Large intestine (tissue), 3 donors: ENCODE data around the gene STAM2. TPM values are rescaled to one million over a fixed set of nuclear protein-coding genes. Genes with fewer than 3 reads are reported as not detected.
"Not testable (repeated sequence)": the region's sequence is repeated elsewhere in the genome, so short reads cannot be mapped to it uniquely, and the experiment has no call there.

Experiments used
- DNase-seq, 2 donors: peaks; one replicate each; pipeline versions ENCODE4 v3.0.0 to v3.0.0-alpha.2; 2013
- H3K27ac ChIP-seq: one replicate; pipeline ENCODE4 v1.5.1; 2013; ENCODE audit warnings: low read length
- H3K27me3 ChIP-seq: 2 replicates; pipeline ENCODE4 v1.6.1; 2013; ENCODE audit warnings: low read length; ENCODE audit not compliant: control insufficient read depth, insufficient read depth
- H3K36me3 ChIP-seq: 2 replicates; pipeline ENCODE4 v1.6.1; 2013; ENCODE audit warnings: low read length; ENCODE audit not compliant: control insufficient read depth, insufficient read depth
- H3K4me1 ChIP-seq: one replicate; pipeline ENCODE4 v1.6.1; 2013; ENCODE audit warnings: low read length; ENCODE audit not compliant: control insufficient read depth, insufficient read depth
- H3K4me3 ChIP-seq: one replicate; pipeline ENCODE4 v1.5.1; 2013; ENCODE audit warnings: low read length
- H3K9me3 ChIP-seq: one replicate; pipeline ENCODE4 v1.6.1; 2013; ENCODE audit warnings: mild to moderate bottlenecking, low read depth, low read length, moderate library complexity; ENCODE audit not compliant: control insufficient read depth
- WGBS: methylation state at CpG from one replicate; pipeline ENCODE4 v1.1.5; 2013; ENCODE audit warnings: low lambda C conversion rate; ENCODE audit not compliant: insufficient coverage; 5-methylcytosine and 5-hydroxymethylcytosine counted together
- polyA plus RNA-seq: library from polyadenylated mRNA; unstranded; fragments of 120-200 nt; gene quantifications from one replicate; pipeline ENCODE4 v1.2.1, GENCODE V29; 2013

STAM2 gene
- polyA plus RNA-seq, 1 donor: 29.6 TPM

- no peaks in the 10 kb centered on the region for H3K27me3 ChIP-seq
- H3K4me3 ChIP-seq: peak overlapping the region; percentile 96
- H3K4me1 ChIP-seq: peaks cover 11% of the 10 kb centered on the region
- H3K9me3 ChIP-seq: no peaks in the 10 kb centered on the region
- no peak overlapping the region for H3K27ac ChIP-seq
- peak; percentile 16 to 68 for DNase-seq
- H3K36me3 ChIP-seq: no peaks in the 10 kb centered on the region
- 39% methylated on average over 2 of the region's 2 CpGs for WGBS
These were observed 1.7 kb downstream of the STAM2 start for GRCh38 chr2:152173831-152174230.

DNA sequence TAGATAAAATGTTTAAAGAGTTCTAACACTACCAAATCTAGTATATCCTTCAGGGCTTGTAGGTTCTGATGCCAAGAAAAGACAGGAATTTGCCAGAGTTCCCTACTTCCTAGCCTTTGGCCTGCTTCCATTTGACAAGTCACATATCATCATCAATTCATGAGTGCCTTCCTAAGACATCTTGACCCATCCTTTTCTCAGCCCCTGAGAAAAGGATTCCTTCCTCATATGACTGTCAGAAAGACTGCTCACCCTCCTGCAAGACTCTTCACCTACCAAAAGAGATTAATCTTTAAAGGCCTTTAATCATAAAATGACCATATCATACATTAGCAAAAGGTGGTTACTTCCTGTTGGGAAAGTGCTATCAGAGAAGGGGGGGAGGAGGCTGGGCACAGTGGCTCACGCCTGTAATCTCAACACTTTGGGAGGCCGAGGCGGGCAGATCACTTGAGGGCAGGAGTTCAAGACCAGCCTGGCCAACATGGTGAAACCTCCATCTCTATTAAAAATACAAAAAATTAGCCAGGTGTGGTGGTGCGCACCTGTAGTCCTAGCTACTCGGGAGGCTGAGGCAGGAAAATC lies 3.3 kb downstream of the STAM2 start:
- H3K36me3 ChIP-seq, H3K9me3 ChIP-seq, H3K4me3 ChIP-seq, H3K27me3 ChIP-seq: not testable (repeated sequence)
- WGBS: no CpG with 5 or more reads among the region's 5 CpGs
- Histone ChIP-seq H3K27ac (peak overlapping the region; percentile 33), H3K4me1 (peaks cover 11% of the 10 kb centered on the region)
- peak in 1 of 2 donors; percentile 41 for DNase-seq

DNA sequence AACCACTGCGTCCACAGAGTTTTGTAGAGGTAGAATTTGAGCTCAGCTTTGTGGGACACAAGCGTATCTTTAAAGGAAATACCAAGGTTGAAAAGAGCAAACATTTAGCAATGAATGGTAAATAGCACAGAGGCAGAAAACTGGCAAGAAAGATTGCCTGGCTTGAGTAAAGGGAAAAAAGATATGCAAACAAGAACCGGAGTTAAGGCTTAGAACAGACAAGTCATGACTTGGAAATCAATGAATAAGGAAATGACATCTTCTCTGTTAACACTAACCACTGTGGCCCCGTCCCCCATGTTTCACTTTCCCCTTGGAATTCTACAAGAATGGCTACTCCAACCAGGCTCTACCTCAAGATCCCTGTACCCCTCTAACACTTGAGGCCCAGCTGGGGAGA lies 3.8 kb downstream of the STAM2 start:
- Histone ChIP-seq H3K4me1 (peaks cover 11% of the 10 kb centered on the region), H3K36me3 (no peaks in the 10 kb centered on the region), H3K27me3 (no peaks in the 10 kb centered on the region), H3K4me3 (no peak overlapping the region), H3K9me3 (no peaks in the 10 kb centered on the region), H3K27ac (peak overlapping the region; percentile 33)
- DNase-seq: peak in 1 of 2 donors; percentile 58
- 22% methylated on average over 2 of the region's 4 CpGs for WGBS

- not testable (repeated sequence) for H3K27ac ChIP-seq, H3K4me3 ChIP-seq, H3K9me3 ChIP-seq, H3K27me3 ChIP-seq, DNase-seq, H3K36me3 ChIP-seq
- H3K4me1 ChIP-seq: peaks cover 11% of the 10 kb centered on the region
- 100% methylated on average over 2 of the region's 7 CpGs for WGBS
These were observed 6.4 kb downstream of the STAM2 start for GRCh38 chr2:152169158-152169557.

GRCh38 chr2:152167470-152167869 lies 8.1 kb downstream of the STAM2 start:
- H3K9me3 ChIP-seq, H3K4me1 ChIP-seq, DNase-seq, H3K36me3 ChIP-seq, H3K4me3 ChIP-seq, H3K27ac ChIP-seq, H3K27me3 ChIP-seq: not testable (repeated sequence)
- WGBS: 0% methylated on average over 1 of the region's 1 CpG

GRCh38 chr2:152167065-152167464 lies 8.5 kb downstream of the STAM2 start:
- H3K27me3 ChIP-seq: no peaks in the 10 kb centered on the region
- H3K4me3 ChIP-seq: no peak overlapping the region
- H3K27ac ChIP-seq: no peak overlapping the region
- H3K36me3 ChIP-seq: no peaks in the 10 kb centered on the region
- H3K9me3 ChIP-seq: peaks cover 4% of the 10 kb centered on the region
- peak in 1 of 2 donors; percentile 8 for DNase-seq
- WGBS: 60% methylated on average over 1 of the region's 2 CpGs
- peaks cover 3% of the 10 kb centered on the region for H3K4me1 ChIP-seq

DNA sequence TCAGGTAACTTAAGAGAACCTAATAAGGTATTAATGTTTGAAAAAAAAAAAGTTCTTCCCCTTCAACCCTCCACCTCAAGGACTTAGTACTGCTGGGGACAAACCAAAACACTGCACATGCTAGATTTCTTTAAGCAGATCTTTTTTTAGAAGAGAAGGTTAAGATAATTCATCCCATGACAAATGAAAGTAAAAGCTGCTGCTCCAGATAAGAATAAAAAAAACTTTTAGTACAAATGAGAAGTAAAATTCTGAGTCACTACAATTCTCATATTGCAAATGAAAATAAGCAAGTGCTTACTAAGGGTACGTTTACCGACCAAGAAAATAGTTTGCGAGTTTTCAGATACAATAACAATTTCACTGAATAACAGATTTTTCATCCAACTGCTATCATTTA lies 8.9 kb downstream of the STAM2 start:
- Histone ChIP-seq H3K27ac (no peak overlapping the region), H3K9me3 (peaks cover 4% of the 10 kb centered on the region), H3K4me1 (no peaks in the 10 kb centered on the region), H3K4me3 (no peak overlapping the region), H3K36me3 (no peaks in the 10 kb centered on the region), H3K27me3 (no peaks in the 10 kb centered on the region)
- peak in 1 of 2 donors; percentile 3 for DNase-seq
- 96% methylated on average over 3 of the region's 3 CpGs for WGBS

GRCh38 chr2:152165780-152166179 lies 9.8 kb downstream of the STAM2 start:
- no peak overlapping the region for H3K27ac ChIP-seq
- H3K27me3 ChIP-seq: no peaks in the 10 kb centered on the region
- H3K9me3 ChIP-seq: peaks cover 4% of the 10 kb centered on the region
- no peak for DNase-seq
- WGBS: no CpG with 5 or more reads among the region's 7 CpGs
- no peak overlapping the region for H3K4me3 ChIP-seq
- no peaks in the 10 kb centered on the region for H3K36me3 ChIP-seq
- H3K4me1 ChIP-seq: no peaks in the 10 kb centered on the region

DNA sequence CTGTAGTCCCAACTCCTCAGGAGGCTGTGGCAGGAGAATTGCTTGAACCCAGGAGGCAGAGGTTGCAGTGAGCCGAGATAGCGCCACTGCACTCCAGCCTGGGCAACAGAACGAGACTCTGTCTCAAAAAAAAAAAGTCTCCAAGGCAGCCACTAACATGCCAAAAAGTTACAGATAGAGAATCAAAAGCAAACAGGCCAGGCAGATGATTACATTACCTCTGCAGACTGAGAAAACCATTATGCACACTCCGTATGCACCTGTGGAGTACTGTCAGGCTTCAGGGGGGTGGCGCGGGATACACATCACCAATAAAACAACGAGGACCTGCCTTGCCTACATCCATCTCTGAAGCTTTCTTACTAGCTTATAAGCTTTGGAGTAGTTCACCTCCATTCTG lies 10.3 kb downstream of the STAM2 start:
- peaks cover 5% of the 10 kb centered on the region for H3K9me3 ChIP-seq
- H3K4me3 ChIP-seq: no peak overlapping the region
- DNase-seq: no peak
- H3K27me3 ChIP-seq: no peaks in the 10 kb centered on the region
- no peak overlapping the region for H3K27ac ChIP-seq
- no peaks in the 10 kb centered on the region for H3K4me1 ChIP-seq
- 86% methylated on average over 1 of the region's 7 CpGs for WGBS
- no peaks in the 10 kb centered on the region for H3K36me3 ChIP-seq

DNA sequence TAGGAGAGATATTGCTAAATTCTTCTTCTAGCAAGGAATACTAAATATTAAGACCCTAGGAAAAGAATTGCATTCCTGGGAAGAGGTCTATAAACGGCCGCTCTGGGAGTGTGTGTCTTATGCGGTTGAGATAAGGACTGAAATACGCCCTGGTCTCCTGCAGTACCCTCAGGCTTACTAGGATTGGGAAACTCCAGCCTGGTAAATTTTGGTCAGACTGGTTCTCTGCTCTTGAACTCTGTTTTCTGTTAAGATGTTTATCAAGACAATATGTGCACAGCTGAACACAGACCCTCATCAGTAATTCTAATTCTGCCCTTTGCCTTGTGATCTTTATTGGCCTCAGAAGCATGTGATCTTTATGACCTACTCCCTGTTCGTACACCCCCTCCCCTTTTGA lies 11.9 kb downstream of the STAM2 start:
- H3K36me3 ChIP-seq, DNase-seq, H3K4me3 ChIP-seq, H3K4me1 ChIP-seq, H3K27me3 ChIP-seq, H3K27ac ChIP-seq: not testable (repeated sequence)
- 63% methylated on average over 1 of the region's 5 CpGs for WGBS
- peaks cover 18% of the 10 kb centered on the region for H3K9me3 ChIP-seq

GRCh38 chr2:152162141-152162540 lies 13.4 kb downstream of the STAM2 start:
- peaks cover 18% of the 10 kb centered on the region for H3K9me3 ChIP-seq
- peaks cover 5% of the 10 kb centered on the region for H3K36me3 ChIP-seq
- DNase-seq: no peak
- no peaks in the 10 kb centered on the region for H3K27me3 ChIP-seq
- no peak overlapping the region for H3K4me3 ChIP-seq
- whole genome bisulfite sequencing: 100% methylated on average over 2 of the region's 3 CpGs
- H3K27ac ChIP-seq: no peak overlapping the region
- no peaks in the 10 kb centered on the region for H3K4me1 ChIP-seq
